Measurements from ENCODE around the gene NOC3L. TPM values are rescaled to one million over a fixed set of nuclear protein-coding genes. Genes with fewer than 3 reads are reported as not detected.

Gene NOC3L
- total RNA-seq, 1 experiment from 2014 or later: 40.4 TPM

- no peak for DNase-seq (ENCODE audit: low read depth)
These were observed 62.7 kb downstream of the NOC3L start for GRCh38 chr10:94300042-94300441.

- DNase-seq (ENCODE audit: low read depth): peak; percentile 90
These were observed 63.3 kb downstream of the NOC3L start for GRCh38 chr10:94299417-94299816.

GRCh38 chr10:94294168-94294567 lies 68.6 kb downstream of the NOC3L start:
- no peak for DNase-seq (ENCODE audit: low read depth)

- DNase-seq (ENCODE audit: low read depth): peak; percentile 11
These were observed 69.4 kb downstream of the NOC3L start for GRCh38 chr10:94293354-94293753.

- no peak for DNase-seq (ENCODE audit: low read depth)
These were observed 70.2 kb downstream of the NOC3L start for GRCh38 chr10:94292434-94293090.

- no peak for DNase-seq (ENCODE audit: low read depth)
These were observed 74.2 kb downstream of the NOC3L start for GRCh38 chr10:94288361-94289101.

GRCh38 chr10:94287336-94287735 lies 75.4 kb downstream of the NOC3L start:
- DNase-seq (ENCODE audit: low read depth): no peak

GRCh38 chr10:94286901-94287300 lies 75.8 kb downstream of the NOC3L start:
- DNase-seq (ENCODE audit: low read depth): no peak

- no peak for DNase-seq (ENCODE audit: low read depth)
These were observed 77.5 kb downstream of the NOC3L start for GRCh38 chr10:94285271-94285670.

Other genes with a start within 250 kb of the NOC3L start
- 8.7 and 9.4 TPM in 2 replicates for gene TBC1D12, start 39.6 kb upstream of the NOC3L start, total RNA-seq (2014; rRNA removed; shearing (Covaris generic))
- gene HELLS, start 182.8 kb upstream of the NOC3L start, total RNA-seq (2014; rRNA removed; shearing (Covaris generic)): 39.2 and 56.7 TPM in 2 replicates